HG02610 (cell line): ENCODE results near the gene CGB3.

Experiments used
- ATAC-seq: cut with Tn5 transposase; IDR thresholded peaks from one replicate; pipeline ENCODE4 v1.9.1; 2021; ENCODE audit warnings: mild to moderate bottlenecking, moderate library complexity; ENCODE audit not compliant: unreplicated experiment

CGB3 gene

DNA sequence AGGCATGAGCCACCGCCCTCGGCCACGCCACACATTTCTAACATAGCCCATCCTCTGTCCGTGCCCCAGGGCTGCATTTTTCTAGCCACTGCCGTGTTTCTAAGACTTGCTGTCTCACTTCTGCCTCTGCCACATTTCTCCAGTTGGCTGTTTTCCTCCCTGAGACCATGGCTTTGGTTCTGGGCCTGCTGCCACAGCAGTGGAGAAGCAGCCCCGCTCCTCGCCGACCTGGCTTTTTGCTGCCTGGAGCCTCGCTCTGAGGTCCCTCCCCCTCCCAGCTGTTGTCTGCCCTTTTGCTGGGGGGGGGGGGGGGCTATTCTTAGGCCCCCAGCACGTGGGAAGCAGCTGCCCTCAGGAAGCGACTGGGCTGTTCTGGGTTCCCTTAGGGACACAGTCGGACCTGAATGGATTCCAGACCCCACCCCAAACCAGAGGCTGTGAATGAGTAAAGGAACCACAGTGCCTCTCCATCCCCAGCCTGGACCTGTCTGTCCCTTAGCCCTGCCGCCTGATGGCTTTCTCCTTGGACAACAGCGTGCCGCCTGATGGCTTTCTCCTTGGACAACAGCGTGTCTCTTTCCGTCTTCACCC is 34.3 kb downstream of the CGB3 start:
- ATAC-seq, result no peak

DNA sequence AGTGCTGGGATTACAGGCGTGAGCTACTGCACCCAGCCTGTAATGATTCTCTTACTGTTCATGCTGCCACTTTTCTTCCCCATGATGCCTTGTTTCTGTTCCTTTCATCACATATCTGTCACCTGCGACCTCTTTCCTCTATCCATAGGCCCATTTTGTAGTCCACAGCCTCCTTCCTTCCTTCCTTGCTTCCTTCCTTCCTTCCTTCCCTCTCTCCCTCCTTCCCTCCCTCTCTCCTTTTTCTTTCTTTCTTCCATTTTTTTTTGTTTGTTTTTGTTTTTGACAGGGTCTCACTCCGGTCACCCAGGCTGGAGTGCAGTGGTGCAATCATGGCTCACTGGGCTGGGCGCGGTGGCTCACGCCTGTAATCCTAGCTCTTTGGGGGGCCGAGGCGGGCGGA is 35.3 kb downstream of the CGB3 start:
- no peak for ATAC-seq

DNA sequence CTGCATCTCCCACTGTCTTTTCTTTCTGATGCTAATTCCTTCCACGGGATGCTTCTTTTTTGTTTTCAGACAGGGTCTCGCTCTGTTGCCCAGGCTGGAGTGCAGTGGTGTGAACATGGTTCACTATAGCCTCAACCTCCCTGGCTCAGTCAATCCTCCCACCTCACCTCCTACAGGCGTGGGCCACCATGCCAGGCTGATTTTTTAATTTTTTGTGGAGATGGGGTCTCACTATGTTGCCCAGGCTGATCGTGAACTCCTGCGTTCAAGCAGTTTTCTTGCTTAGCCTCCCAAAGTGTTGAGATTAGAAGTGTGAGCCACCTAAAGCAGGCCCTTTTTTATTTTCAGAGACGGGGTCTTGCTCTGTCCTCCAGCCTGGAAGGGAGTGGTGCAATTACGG is 35.8 kb downstream of the CGB3 start:
- ATAC-seq, result no peak

DNA sequence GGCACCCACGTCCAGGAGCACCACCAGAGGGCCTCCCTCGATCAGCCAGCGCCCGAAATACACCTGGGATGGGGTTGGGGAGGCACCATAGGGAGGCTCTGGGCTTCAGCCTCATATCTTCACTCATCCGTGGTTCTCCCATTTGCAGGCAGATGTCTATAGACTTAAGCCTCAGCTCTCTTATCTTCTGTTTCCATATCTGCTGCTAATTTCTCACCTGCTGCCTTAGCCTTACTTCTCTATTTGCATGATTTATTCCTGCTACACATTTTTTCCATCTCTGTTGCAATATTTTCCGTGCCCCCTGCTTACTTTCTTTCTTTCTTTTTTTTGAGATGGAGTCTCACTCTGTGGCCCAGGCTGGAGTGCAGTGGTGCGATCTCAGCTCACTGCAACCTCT is 36.8 kb downstream of the CGB3 start:
- ATAC-seq, result no peak

DNA sequence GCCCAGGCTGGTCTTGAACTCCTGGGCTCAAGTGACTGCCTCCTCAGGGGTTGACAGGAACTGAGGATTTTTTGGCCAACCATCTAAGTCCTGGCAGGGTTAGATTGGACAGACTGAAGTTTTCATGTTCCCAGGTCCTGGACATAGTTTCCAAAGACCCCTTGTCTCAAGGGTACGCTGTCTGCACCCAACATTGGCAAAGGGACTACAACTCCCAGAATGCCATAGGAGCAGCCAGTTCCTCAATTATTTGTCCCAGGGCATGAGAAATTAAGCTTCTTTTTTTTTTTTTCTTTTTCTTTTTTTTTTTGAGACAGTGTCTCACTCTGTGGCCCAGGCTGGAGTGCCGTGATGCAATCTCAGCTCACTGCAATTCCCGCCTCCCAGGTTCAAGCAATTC is 37.9 kb downstream of the CGB3 start:
- no peak for ATAC-seq

DNA sequence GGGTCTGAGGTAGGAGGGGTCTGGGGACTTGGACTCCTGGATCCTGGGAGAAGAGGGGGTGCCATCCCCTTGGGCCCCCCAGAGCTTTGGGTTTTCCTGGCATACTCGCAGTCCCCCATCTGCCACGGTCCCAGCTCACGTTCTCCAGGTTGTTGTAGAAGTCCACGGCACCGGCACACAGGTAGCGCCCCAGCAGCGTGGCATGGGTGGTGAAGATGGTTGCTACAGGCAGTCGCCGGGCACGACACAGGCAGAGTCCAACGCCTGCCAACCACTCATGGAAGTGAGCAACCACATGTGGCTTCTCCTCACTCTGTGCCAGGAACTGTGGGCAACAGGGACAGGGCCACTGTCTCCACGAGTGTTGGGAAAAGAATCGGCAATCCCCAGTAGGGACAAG is 38.4 kb downstream of the CGB3 start:
- ATAC-seq, result no peak

GRCh38 chr19:48982280-48982679 is 41.9 kb downstream of the CGB3 start:
- no peak for ATAC-seq

- ATAC-seq, result no peak
Measured at GRCh38 chr19:48977061-48977460, 47.1 kb downstream of the CGB3 start.

DNA sequence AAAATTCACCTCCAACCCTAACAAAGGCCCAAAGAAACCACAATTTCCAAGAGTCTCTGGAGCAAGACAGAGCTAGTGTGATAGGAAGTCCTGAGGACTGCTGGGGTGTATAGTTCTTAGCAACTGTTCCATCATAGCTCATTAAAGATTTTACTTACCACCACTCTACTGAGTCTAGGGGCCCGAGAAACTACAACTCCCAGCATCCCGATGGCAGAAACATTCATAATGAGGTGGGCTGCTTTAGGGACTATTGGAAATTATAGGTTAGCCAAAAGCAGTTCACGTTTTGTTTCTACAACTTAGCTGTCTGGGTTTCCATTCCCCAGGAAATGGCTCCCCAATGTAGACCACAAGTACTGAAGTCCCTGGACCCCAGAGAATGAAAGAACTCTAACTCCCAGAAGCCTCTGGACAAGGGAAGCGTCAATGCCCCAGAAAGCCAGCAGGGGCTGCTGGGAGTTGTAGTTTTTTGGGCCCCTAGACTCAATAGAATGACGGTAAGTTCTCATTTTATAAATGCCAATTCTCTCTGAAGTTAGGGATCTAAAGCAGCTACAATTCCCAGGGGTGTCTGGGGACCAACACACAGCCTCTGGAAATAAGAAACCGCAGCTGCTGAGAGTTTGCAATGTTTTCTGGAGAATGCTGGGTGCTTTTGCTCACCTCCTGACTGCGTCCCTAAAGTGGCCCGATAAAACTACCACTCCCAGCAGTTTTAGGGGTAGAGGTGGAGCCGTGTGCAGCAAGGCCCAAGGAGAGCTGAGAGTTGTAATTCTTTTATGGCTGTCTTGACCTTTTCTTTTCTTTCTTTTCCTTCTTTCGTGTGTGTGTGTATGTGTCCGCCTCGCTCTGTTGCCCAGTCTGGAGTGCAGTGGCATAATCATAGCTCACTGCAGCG is 47.9 kb downstream of the CGB3 start:
- ATAC-seq, result no peak
